CMK (cell line): ENCODE results near the gene SLC23A3.
"Not testable (repeated sequence)": the region's sequence is repeated elsewhere in the genome, so short reads cannot be mapped to it uniquely, and the experiment has no call there.

ENCODE experiments used
- DNase-seq: peaks from one replicate; pipeline ENCODE4 v3.0.0-alpha.2; 2010; ENCODE audit warnings: low read depth

Gene SLC23A3

DNA sequence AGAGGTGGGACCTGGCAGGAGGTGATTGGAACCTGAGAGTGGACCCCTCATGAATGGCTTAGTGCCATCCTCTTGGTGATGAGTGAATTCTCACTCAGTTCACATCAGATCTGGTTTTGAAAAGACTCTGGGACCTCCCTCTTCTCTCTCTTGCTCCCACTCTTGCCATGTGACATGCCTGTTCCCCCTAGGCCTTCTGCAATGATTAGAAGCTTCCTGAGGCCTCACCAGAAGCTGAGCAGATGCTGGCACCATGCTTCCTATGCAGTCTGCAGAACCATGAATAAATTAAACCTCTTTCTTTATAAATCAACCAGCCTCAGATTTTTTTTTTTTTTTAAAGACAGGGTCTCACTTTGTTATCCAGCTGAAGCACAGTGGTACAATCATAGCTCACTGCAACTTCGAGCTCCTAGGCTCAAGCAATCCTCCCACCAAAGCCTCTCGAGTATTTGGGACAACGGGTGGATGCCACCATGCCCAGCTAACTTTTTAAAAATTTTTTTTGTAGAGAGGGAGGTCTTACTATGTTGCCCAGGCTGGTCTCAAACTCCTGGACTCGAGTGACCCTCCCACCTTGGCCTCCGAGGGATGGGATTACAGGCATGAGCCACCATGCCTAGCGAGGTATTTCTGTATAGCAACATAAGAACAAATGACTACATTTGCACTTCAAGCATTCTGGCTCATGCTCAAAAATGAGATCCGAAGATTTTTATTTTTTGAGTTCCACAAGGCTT lies 34.8 kb upstream of the SLC23A3 start:
- DNase-seq = no peak

GRCh38 chr2:219201331-219201730 lies 31.5 kb upstream of the SLC23A3 start:
- not testable (repeated sequence) for DNase-seq

GRCh38 chr2:219200502-219201326 lies 30.9 kb upstream of the SLC23A3 start:
- DNase-seq = not testable (repeated sequence)

GRCh38 chr2:219199470-219200211 lies 29.8 kb upstream of the SLC23A3 start:
- DNase-seq = no peak

DNA sequence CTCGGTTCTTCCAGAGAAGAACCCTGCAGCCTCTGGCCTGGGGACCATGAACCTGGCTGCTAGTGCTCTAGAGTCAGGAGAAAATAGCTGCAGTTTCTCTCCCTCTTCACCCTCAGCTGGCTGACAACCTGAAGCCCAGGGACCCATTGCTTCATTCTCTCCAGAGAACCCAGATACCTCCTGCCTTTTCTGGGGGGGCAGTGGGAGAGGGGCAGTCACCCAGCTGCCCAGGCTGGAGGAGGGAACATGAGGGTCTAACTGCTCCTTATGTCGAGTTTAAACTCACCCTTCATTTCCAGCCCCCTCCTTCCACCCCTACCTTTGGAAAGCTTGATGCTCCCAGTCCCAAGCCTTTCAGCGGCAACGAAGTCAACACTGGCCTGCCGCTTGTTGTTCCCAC lies 29.1 kb upstream of the SLC23A3 start:
- no peak for DNase-seq

GRCh38 chr2:219197388-219197787 lies 27.6 kb upstream of the SLC23A3 start:
- DNase-seq = no peak

GRCh38 chr2:219186754-219187456 lies 17.1 kb upstream of the SLC23A3 start:
- DNase-seq = no peak

GRCh38 chr2:219184121-219184520 lies 14.3 kb upstream of the SLC23A3 start:
- DNase-seq = no peak

DNA sequence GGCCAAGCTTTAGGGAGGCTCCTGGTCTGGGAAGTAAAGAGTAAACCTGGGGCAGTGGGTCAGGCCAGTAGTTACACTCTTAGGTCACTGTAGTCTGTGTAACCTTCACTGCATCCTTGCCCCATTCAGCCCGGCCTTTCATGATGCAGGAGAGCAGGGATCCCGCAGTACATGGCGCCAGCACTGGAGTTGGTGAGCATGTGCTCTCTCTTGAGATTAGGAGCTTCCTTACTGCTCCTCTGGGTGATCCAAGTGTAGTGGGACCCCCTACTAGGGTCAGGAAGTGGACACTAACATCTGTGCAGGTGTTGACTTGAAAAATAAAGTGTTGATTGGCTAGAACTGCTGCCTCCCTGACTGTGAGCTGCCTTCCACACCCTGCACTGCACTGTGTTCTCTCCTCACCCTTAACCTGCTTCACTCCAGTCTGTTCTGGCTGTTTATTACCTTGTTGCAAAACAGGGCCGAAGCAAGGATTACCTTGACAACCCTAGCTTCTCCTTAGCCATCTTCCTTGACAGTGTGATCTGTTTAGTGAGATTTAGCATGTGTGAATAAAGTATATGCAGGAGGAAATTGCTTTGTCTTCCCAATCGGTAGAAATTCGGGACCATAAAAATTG lies 13.4 kb upstream of the SLC23A3 start:
- no peak for DNase-seq

DNA sequence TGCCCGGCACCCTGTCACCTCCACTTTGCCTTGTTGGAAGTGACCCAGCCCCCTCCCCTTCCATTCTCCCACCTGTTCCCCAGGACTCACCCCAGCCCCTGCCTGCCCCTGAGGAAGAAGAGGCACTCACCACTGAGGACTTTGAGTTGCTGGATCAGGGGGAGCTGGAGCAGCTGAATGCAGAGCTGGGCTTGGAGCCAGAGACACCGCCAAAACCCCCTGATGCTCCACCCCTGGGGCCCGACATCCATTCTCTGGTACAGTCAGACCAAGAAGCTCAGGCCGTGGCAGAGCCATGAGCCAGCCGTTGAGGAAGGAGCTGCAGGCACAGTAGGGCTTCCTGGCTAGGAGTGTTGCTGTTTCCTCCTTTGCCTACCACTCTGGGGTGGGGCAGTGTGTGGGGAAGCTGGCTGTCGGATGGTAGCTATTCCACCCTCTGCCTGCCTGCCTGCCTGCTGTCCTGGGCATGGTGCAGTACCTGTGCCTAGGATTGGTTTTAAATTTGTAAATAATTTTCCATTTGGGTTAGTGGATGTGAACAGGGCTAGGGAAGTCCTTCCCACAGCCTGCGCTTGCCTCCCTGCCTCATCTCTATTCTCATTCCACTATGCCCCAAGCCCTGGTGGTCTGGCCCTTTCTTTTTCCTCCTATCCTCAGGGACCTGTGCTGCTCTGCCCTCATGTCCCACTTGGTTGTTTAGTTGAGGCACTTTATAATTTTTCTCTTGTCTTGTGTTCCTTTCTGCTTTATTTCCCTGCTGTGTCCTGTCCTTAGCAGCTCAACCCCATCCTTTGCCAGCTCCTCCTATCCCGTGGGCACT lies 12.7 kb upstream of the SLC23A3 start:
- DNase-seq = no peak

DNA sequence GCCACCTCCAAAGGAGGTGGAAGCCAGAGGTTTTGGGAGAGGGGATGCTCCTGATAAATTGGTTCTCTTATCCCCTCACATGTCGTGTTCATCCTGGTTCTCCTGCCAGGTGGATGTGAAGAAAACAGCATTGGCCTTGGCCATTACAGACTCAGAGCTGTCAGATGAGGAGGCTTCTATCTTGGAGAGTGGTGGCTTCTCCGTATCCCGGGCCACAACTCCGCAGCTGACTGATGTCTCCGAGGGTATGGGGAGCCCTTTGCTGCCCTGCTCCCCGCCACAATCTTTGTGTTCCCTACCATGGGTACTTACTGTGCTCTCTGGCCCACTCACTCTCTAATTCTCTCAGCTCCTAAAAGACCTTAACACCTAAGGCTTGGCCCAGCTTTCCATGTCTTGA lies 11.7 kb upstream of the SLC23A3 start:
- DNase-seq = no peak

GRCh38 chr2:219180961-219181360 lies 11.1 kb upstream of the SLC23A3 start:
- no peak for DNase-seq

DNA sequence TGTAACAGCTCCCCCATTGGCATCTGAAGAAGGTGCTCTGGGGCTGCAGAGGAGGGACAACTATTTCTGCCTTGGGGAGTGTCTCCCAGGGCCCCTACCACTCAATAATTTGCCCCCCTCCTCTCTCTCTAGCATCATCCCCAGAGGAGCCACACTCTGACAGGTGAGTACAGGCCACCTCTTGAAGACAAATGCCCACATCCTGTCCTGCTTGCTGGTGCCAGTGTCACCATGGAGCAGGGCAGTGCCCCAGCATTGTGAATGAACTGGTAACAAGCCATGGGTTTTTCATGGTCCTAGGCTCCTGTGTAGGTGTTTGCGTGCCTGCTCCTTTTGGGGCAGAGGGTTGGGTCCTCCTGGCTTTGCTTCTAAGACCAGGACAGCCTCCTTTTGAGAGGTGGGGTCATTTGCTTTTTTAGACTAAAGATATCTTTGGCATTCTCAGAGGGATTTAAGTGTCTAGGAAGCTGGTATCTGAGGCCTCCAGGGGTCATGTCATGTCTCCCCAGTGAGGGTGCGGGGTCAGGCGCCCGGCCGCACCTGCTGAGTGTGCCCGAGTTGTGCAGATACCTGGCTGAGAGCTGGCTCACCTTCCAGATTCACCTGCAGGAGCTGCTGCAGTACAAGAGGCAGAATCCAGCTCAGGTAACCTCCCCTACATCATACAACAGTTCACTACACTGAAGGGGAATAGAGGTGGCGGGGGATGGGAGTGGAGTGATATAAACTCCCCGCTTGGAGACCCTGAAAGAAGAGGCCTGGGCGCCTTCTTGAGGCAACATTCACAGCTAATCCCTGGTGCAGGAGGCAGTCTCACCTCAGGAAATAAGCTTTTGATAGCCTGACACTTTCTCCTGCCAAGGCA lies 10.0 kb upstream of the SLC23A3 start:
- no peak for DNase-seq

- DNase-seq = no peak
These were observed 8.7 kb upstream of the SLC23A3 start for GRCh38 chr2:219178377-219179175.

DNA sequence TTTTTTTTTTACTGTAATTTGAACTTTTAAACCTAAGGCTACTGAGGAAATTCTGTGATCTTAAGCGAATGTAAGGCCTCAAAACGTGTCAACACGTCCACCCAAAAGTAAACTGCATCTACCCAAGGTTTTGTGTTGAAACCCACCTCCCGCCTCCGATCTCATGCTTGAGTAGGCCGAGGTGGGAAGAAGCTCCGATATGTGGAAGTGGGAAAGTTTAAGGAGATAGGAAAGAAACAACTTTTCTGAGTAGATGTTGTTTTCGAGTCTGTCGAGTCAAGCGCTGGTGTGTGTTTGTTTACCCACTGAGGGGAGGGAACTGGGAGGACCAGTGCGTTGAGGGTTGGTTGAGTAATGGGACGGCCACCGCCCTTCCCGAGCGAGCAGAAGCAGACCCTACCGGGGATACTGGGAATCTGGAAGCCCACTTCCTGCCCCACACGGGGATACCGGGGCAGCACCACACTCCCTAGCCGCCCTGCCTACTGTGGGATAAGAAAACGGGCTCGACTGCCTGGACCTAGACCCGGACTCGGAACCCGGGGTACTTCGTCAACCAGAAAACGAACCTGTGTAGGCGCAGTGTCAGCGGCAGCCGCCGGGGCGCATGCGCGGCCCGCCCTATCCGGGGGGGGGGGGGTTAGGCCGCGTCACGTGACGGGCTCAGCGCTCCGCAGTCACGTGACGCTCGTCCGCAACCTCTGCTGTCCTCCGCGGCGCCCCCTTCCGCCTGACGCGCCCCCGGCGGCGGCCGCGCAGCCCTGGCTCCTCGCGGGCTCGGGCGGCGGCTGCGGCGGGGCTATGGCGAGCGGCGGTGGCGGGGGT lies 7.9 kb upstream of the SLC23A3 start, which contains the start of gene RETREG2:
TSS of gene RETREG2 (plus strand) at position 724 of the 825 bp plus-strand sequence. CDS start at position 802, 78 bp downstream.
- DNase-seq = peak; percentile 73

DNA sequence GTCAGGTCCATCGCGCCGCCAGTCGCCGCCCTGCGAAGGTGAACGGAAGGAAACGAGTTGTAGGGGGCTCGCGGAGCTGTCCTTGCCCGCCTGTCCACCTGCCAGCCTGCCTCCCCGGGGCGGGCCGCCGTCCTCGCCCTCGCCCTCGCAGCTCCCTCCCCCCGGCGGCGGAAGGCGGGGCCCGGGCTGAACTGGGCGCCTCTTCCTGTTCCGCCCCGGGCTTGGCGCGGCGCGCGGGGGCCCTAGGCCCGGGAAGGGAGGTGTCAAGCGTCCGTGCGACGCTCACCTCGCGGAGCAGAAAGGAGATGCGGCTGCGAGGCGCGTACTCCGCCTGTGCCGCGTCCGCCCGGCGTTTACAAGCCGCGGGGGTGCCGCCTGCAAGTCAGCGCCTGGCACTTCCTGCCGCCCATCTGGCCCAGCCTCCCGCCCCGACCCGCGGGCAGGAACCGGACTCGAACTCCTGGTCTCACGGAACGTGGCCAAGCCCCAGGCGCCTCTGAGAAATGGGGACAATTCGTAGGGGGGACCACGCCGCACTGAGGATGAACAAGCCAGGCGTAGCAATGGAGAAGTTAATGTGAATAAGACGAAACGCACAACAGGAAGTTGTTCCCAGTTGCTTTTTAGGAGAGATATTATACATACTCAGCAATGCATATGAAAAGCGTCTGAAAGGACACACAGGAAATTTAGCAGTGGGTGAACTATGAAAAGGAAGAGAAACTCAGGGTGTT lies 7.2 kb upstream of the SLC23A3 start, which contains the start of gene CNPPD1:
TSS of gene CNPPD1 (minus strand) at position 108 of the 734 bp plus-strand sequence. CDS start at position 11, 97 bp downstream.
- DNase-seq = peak; percentile 77
